ENCODE results near the gene CFAP91. TPM values are rescaled to one million over a fixed set of nuclear protein-coding genes. Genes with fewer than 3 reads are reported as not detected.
A peak's percentile ranks its signal among the peaks of the same experiment; 100 is the strongest.

The CFAP91 gene
- total RNA-seq (2014; rRNA removed; shearing (Covaris generic); ENCODE audit: low replicate concordance), result 0.47 and 1.1 TPM in 2 replicates

DNA sequence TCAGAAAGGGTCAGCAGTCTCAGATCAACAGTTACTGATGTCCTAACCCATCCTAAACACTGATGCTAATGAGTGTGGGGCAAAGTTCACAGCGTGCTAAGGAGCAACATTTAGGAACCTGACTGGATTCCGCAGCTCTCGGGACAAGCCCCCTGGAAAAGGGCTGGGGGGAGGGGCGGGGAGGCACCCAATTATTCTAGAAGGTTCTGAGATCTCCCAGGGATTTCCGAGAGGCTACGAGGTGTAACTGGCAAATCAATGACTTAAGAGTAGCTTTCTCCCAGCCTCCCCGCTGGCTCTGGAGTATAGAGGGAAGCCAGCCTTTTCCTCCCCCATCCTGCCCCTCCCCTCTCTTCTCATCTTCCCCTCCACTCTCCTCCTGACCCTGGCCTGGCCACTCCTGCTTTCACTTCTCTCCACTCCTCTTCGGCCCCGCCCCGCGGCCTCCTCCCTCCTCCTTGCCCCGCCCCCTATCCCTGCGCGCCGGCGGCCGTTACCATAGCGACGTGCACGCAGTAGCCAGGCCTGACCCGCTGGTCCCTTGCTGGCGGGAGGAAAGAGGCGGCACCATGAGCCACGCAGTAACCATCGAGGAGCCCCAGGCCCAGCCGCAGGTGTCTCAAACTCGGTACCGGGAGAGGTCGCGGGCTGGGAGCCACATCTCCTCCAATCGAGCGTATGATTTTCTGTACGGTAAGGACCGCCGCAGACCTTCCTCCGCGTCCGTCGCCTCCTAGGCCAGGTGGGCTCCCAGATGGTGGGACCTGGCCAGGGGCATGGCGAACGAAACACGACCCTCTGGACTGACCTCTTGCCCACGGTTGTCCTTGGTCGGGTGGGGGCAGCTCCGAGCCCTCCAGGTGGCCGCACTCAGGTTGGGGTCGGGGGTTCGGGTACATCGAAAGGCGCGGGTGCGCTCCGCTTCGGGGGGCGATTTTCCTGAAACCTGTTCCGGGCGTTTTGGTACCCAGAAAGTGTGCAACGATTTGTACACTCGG, at the start of gene CFAP91:
TSS of gene CFAP91 (plus strand) at position 493 of the 998 bp plus-strand sequence. CDS start at position 570, 77 bp downstream.
- H3K4me3 ChIP-seq, result peak within 1 kb of the TSS; percentile 51
- peaks cover 4% of the 10 kb centered on the region; the same call in 1 of the 2 replicates for H3K27me3 ChIP-seq
- H3K36me3 ChIP-seq, result no peaks in the 10 kb centered on the region
- peak; percentile 95 for DNase-seq
- no peaks in the 10 kb centered on the region for H3K9me3 ChIP-seq

- DNase-seq, result no peak
- no peaks in the 10 kb centered on the region for H3K36me3 ChIP-seq
- no peaks in the 10 kb centered on the region for H3K27me3 ChIP-seq
- H3K9me3 ChIP-seq, result no peaks in the 10 kb centered on the region
- no peak overlapping the region for H3K4me3 ChIP-seq
Observed at GRCh38 chr3:119653876-119654275, 48.9 kb upstream of the CFAP91 start.

GRCh38 chr3:119657887-119658702, 44.7 kb upstream of the CFAP91 start:
- H3K27me3 ChIP-seq, result no peaks in the 10 kb centered on the region
- H3K9me3 ChIP-seq, result no peaks in the 10 kb centered on the region
- no peaks in the 10 kb centered on the region for H3K36me3 ChIP-seq
- H3K4me3 ChIP-seq, result no peak overlapping the region
- DNase-seq, result no peak

DNA sequence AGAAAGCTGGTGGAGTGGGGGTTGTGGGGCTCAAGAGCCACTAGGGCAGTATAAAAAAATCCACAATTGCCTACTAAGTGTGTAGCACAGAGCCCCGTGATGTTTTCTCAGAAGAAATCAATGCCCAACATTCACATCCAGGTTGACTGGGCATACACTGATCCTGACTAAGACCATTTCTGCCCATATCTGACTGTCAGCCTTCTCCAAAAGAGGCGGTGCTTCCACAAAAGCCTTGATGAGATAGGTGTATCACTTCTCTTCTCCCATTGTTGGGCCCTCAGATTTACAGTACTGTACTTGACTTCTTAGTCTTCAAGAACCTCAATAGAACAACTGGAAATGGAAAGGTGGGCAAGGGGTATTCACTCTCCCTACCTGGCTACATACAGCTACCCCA, 43.8 kb upstream of the CFAP91 start:
- H3K27me3 ChIP-seq, result no peaks in the 10 kb centered on the region
- no peak overlapping the region for H3K4me3 ChIP-seq
- H3K9me3 ChIP-seq, result no peaks in the 10 kb centered on the region
- H3K36me3 ChIP-seq, result no peaks in the 10 kb centered on the region
- DNase-seq, result no peak

DNA sequence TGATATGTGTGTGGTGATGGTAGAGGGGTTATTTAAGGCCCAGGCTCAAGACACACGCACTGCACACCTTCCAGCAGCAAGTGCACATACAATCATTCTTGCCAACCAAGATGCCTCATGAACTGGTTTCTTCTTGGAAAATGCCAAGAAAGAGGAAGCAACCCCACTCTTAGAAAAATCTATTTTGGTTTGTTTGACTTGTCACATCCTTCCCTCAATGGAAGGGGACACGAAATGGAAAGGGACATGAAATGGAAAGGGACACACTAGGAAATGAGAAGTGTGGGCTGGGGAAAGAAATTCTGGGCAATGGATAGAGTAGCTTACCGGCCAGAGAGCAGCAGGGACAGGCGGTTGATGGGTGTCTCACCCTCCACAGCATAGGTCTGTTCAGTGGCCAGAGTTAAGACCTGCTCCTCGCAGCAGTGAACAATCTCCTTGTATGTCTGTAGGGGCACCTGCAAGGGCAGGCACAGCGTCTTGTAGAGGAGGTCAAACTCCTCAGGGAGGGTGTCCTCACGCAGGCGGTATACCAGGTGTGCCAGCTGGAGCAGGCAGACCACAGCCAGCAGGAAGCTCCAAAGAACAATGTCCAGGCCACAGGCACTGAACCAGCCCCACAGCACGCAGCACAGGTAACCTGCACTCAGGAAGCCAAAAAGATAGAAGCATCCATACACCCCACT, 43.1 kb upstream of the CFAP91 start:
- Histone ChIP-seq H3K9me3 (no peaks in the 10 kb centered on the region), H3K4me3 (no peak overlapping the region), H3K36me3 (no peaks in the 10 kb centered on the region), H3K27me3 (no peaks in the 10 kb centered on the region)
- no peak for DNase-seq

DNA sequence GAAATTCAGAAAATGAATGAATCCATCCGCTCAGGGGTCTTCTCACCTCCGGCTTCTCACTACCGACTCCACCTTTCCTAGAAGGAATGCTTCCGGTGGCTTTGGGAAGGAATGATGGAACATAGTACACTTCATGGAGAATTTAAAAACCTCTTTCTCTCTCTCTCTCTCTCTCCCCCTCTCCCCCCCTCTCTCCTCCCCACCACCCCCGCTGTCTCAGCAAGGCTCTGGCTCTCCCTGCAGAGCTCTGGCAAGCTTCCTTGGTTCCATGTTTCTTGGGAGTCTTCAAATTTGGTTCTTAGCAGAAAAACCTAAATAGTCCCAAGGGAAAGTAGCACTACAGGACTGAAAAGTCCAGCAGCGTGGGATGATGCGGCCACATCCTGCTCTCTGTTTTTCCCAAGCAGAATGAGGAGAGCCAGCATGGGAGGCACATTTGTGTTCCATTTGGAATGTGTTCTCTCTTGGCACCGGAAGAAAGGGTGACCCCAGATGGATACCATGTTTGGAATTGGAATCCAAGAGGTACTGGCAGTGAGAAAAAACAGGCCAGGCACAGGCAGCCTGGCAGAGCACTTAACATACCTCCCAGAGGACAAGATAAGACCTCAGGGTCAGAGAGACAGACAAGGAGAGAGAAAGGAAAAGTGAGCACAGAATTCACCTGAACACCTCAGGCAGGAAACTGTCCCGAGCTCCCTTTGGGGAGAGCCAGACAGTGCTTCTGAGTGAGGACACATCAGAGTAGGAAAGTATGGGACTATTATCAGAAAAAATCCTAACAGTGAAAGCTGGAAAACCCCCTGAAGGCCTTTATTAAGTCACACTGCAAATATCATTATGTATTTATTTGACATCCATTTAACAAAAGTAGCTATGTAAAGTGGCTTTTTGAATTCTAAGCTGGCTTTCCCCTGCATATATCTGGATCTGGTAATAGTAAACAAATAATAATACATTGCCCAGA, 42.1 kb upstream of the CFAP91 start, which contains the start of gene POPDC2:
TSS of gene POPDC2 (minus strand) at position 116 of the 967 bp plus-strand sequence. CDS start 166 bp downstream, outside the sequence.
- H3K9me3 ChIP-seq, result no peaks in the 10 kb centered on the region
- H3K27me3 ChIP-seq, result no peaks in the 10 kb centered on the region
- no peaks in the 10 kb centered on the region for H3K36me3 ChIP-seq
- no peak for DNase-seq
- no peak within 1 kb of the TSS for H3K4me3 ChIP-seq

- H3K4me3 ChIP-seq, result no peak overlapping the region
- H3K27me3 ChIP-seq, result no peaks in the 10 kb centered on the region
- peak; percentile 31 for DNase-seq
- H3K9me3 ChIP-seq, result no peaks in the 10 kb centered on the region
- H3K36me3 ChIP-seq, result no peaks in the 10 kb centered on the region
Observed at GRCh38 chr3:119662604-119663373, 40.0 kb upstream of the CFAP91 start.

GRCh38 chr3:119663885-119664284, 38.9 kb upstream of the CFAP91 start:
- Histone ChIP-seq H3K36me3 (peaks cover 5% of the 10 kb centered on the region; the same call in 1 of the 2 replicates), H3K4me3 (no peak overlapping the region), H3K27me3 (no peaks in the 10 kb centered on the region), H3K9me3 (no peaks in the 10 kb centered on the region)
- no peak for DNase-seq

- Histone ChIP-seq H3K4me3 (no peak overlapping the region), H3K27me3 (no peaks in the 10 kb centered on the region), H3K36me3 (peaks cover 8% of the 10 kb centered on the region; the same call in 1 of the 2 replicates), H3K9me3 (no peaks in the 10 kb centered on the region)
- no peak for DNase-seq
Observed at GRCh38 chr3:119664370-119664769, 38.5 kb upstream of the CFAP91 start.

DNA sequence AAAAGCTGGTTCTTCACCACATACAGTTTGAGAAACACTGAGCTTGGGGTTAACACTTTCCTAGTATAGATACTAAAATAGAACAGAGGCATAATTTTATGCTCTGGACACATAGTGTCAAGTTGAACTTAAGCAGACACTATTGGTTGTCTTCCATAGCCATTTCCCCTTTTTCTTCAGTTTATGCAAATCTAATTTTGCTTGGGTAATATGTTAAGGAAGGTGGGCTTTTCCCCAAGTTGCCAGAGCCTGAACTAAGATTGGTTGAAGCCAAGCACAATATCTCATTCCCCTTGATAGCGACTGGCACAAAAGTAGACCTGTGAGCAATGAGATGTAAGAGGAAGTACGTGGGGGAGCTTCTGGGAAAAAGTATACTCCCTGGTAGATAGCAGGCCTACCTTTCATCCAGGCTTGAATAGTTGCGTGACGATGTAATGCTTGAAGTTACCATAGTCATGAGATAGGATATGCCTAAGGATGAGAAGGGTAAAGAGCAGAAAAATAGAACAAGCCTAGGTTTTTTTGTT, 37.9 kb upstream of the CFAP91 start:
- Histone ChIP-seq H3K27me3 (no peaks in the 10 kb centered on the region), H3K9me3 (no peaks in the 10 kb centered on the region), H3K4me3 (no peak overlapping the region), H3K36me3 (peaks cover 10% of the 10 kb centered on the region; the same call in 1 of the 2 replicates)
- DNase-seq, result no peak

- DNase-seq, result no peak
- Histone ChIP-seq H3K9me3 (no peaks in the 10 kb centered on the region), H3K36me3 (peaks cover 10% of the 10 kb centered on the region; the same call in 1 of the 2 replicates), H3K4me3 (no peak overlapping the region), H3K27me3 (no peaks in the 10 kb centered on the region)
Observed at GRCh38 chr3:119665954-119666559, 36.8 kb upstream of the CFAP91 start.

DNA sequence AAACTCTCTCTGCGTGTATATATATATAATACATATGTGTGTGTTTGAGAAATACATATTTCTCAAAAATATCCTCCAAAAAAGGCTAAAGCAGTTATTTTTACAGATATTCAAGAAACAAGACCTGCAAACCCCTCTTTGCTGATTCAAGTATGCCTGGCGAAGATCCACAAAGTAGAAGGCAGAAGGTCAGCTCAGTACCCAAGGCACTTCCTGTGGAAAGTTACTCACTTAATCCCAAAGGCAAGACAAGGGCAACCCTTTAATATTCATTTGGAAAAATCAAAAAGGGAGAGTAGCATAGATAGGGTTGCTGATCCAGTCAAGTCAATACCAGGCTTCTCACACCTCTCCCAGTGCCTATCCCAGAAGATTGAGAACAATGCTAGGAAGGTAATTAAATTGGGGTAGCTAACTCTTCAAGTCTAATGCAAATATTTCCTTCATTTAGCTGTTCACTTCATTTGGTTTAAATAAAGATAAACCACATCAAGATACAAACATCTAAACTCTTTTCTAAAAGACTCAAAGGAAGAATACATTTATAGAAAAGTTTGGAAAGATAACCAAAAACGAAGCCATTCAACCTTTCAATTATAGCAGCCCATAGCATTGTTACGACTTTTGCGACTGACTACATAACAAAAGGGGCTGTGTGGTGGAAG, 32.8 kb upstream of the CFAP91 start:
- peaks cover 17% of the 10 kb centered on the region; the same call in 1 of the 2 replicates for H3K36me3 ChIP-seq
- no peaks in the 10 kb centered on the region for H3K9me3 ChIP-seq
- H3K4me3 ChIP-seq, result no peak overlapping the region
- DNase-seq, result no peak
- H3K27me3 ChIP-seq, result no peaks in the 10 kb centered on the region

GRCh38 chr3:119672776-119673175, 30.0 kb upstream of the CFAP91 start:
- no peak overlapping the region for H3K4me3 ChIP-seq
- peaks cover 19% of the 10 kb centered on the region; the same call in 1 of the 2 replicates for H3K36me3 ChIP-seq
- DNase-seq, result no peak
- H3K9me3 ChIP-seq, result no peaks in the 10 kb centered on the region
- H3K27me3 ChIP-seq, result no peaks in the 10 kb centered on the region

- Histone ChIP-seq H3K4me3 (no peak overlapping the region), H3K27me3 (no peaks in the 10 kb centered on the region), H3K9me3 (no peaks in the 10 kb centered on the region), H3K36me3 (peaks cover 14% of the 10 kb centered on the region; the same call in 1 of the 2 replicates)
- no peak for DNase-seq
Observed at GRCh38 chr3:119673875-119674274, 28.9 kb upstream of the CFAP91 start.
